H1 (cell line): ENCODE data around the gene FAM177A1. TPM values are rescaled to one million over a fixed set of nuclear protein-coding genes. Genes with fewer than 3 reads are reported as not detected.

Experiments used
- CTCF ChIA-PET: fragments of 300-600 bp; sonication (Branson Sonifier 250); formaldehyde crosslinking; loops from one replicate; lab custom pipeline; 2021; ENCODE audit not compliant: partially characterized antibody; lab: Charles Lee
- POLR2A ChIA-PET: fragments of 300-600 bp; sonication (Branson Sonifier 250); formaldehyde crosslinking; loops from one replicate; lab custom pipeline; 2021; ENCODE audit warnings: inconsistent platforms; ENCODE audit not compliant: partially characterized antibody; lab: Charles Lee
- DNase-seq, 2 experiments: peaks; one replicate each; pipeline versions ENCODE4 v3.0.0 to v3.0.0-alpha.2; 2010 to 2022; ENCODE audit warnings: low spot score in 2 of 2, low read depth in 1 of 2, mixed read lengths in 1 of 2
- FAIRE-seq: peaks from 2 replicates; lab custom pipeline; 2011; peaks lifted over from hg19 to GRCh38; lab: Jason Lieb, UNC
- H2AFZ ChIP-seq: 2 replicates; pipeline ENCODE4 v1.8.1; 2012; ENCODE audit warnings: low read length, inconsistent platforms
- H2AK5ac ChIP-seq: 2 replicates; pipeline ENCODE4 v1.6.1; 2013; ENCODE audit warnings: low read depth, low read length
- H2BK120ac ChIP-seq: replicated peaks from 2 replicates; pipeline ENCODE3; 2013; ENCODE audit warnings: low read depth, low read length, inconsistent platforms
- H2BK12ac ChIP-seq: 2 replicates; pipeline ENCODE4 v1.6.1; 2013; ENCODE audit warnings: low read depth, low read length
- H2BK15ac ChIP-seq: 2 replicates; pipeline ENCODE4 v1.6.1; 2013; ENCODE audit warnings: low read length
- H2BK20ac ChIP-seq: 2 replicates; pipeline ENCODE4 v1.6.1; 2013; ENCODE audit warnings: low read length
- H2BK5ac ChIP-seq: 2 replicates; pipeline ENCODE4 v1.6.1; 2013; ENCODE audit warnings: low read depth, low read length
- H3K14ac ChIP-seq: 2 replicates; pipeline ENCODE4 v1.6.1; 2013; ENCODE audit warnings: inconsistent platforms; ENCODE audit not compliant: insufficient read length
- H3K18ac ChIP-seq: 2 replicates; pipeline ENCODE4 v1.6.1; 2013; ENCODE audit warnings: low read length; ENCODE audit errors: extremely low read depth
- H3K23ac ChIP-seq: 2 replicates; pipeline ENCODE4 v1.6.1; 2013; ENCODE audit warnings: inconsistent platforms; ENCODE audit not compliant: insufficient read length
- H3K23me2 ChIP-seq: 2 replicates; pipeline ENCODE4 v1.6.1; 2013; ENCODE audit warnings: low read depth, low read length
- H3K27ac ChIP-seq: 2 replicates; pipeline ENCODE4 v1.6.1; 2011; ENCODE audit warnings: low read depth, low read length, inconsistent platforms
- H3K27me3 ChIP-seq, 4 experiments: replicated peaks in 1 of 4; 1 replicate in 1 of 4; 2 replicates in 3 of 4; pipeline versions ENCODE4 v1.6.1 to v1.8.1; 2011 to 2013; ENCODE audit warnings: low read length in 3 of 4, mild to moderate bottlenecking in 3 of 4, inconsistent platforms in 2 of 4, mixed read lengths in 2 of 4, moderate library complexity in 1 of 4; ENCODE audit not compliant: control insufficient read depth in 3 of 4, insufficient read depth in 3 of 4; ENCODE audit errors: extremely low read depth in 1 of 4
- H3K36me3 ChIP-seq, 4 experiments: 2 replicates each; pipeline versions ENCODE4 v1.6.1 to v1.8.1; 2011 to 2013; ENCODE audit warnings: mild to moderate bottlenecking in 4 of 4, low read length in 3 of 4, moderate library complexity in 2 of 4, control low read depth in 1 of 4, inconsistent platforms in 1 of 4; ENCODE audit not compliant: insufficient read depth in 4 of 4, control insufficient read depth in 2 of 4
- H3K4ac ChIP-seq: replicated peaks from 2 replicates; pipeline ENCODE3; 2013; ENCODE audit warnings: low read length, low read depth, mixed read lengths, inconsistent platforms; ENCODE audit not compliant: insufficient read length
- H3K4me1 ChIP-seq, 4 experiments: replicated peaks in 1 of 4; 1 replicate in 1 of 4; 2 replicates in 3 of 4; pipeline versions ENCODE4 v1.6.1 to v1.8.1; 2011 to 2013; ENCODE audit warnings: low read length in 3 of 4, inconsistent platforms in 2 of 4, mixed read lengths in 1 of 4; ENCODE audit not compliant: insufficient read depth in 4 of 4, control insufficient read depth in 3 of 4
- H3K4me2 ChIP-seq, 2 experiments: 2 replicates each; pipeline versions ENCODE4 v1.6.1 to v1.8.1; 2011 to 2013; ENCODE audit warnings: low read depth in 2 of 2, low read length in 2 of 2, control low read depth in 1 of 2, inconsistent platforms in 1 of 2, mild to moderate bottlenecking in 1 of 2; ENCODE audit not compliant: insufficient read depth in 1 of 2
- H3K4me3 ChIP-seq, 4 experiments: fragments of 200-600, 300-600 bp in 1 of 4; sonication (generic), shearing (Covaris generic), sonication (Bioruptor Twin) in 1 of 4; 2 replicates each; pipeline versions ENCODE4 v1.5.1 to v1.8.1; 2011 to 2016; ENCODE audit warnings: low read length in 4 of 4, low read depth in 3 of 4, control low read depth in 2 of 4, inconsistent platforms in 2 of 4, mild to moderate bottlenecking in 2 of 4, mixed read lengths in 1 of 4, moderate library complexity in 1 of 4; ENCODE audit not compliant: insufficient read depth in 2 of 4; ENCODE audit errors: extremely low read depth in 1 of 4
- H3K56ac ChIP-seq: replicated peaks from 2 replicates; pipeline ENCODE3; 2013; ENCODE audit warnings: low read depth, mild to moderate bottlenecking, mixed read lengths, low read length, inconsistent platforms; ENCODE audit not compliant: insufficient read length
- H3K79me1 ChIP-seq: 2 replicates; pipeline ENCODE4 v1.6.1; 2013; ENCODE audit warnings: low read depth, low read length, control low read depth
- H3K79me2 ChIP-seq, 2 experiments: 2 replicates each; pipeline versions ENCODE4 v1.6.1 to v1.8.1; 2012 to 2013; ENCODE audit warnings: low read length in 2 of 2, mild to moderate bottlenecking in 2 of 2, inconsistent platforms in 1 of 2; ENCODE audit not compliant: insufficient read depth in 2 of 2, control insufficient read depth in 1 of 2
- H3K9ac ChIP-seq, 4 experiments: replicated peaks in 1 of 4; 1 replicate in 1 of 4; 2 replicates in 3 of 4; pipeline versions ENCODE4 v1.6.1 to v1.8.1; 2011 to 2013; ENCODE audit warnings: low read depth in 3 of 4, low read length in 3 of 4, control low read depth in 2 of 4, mild to moderate bottlenecking in 2 of 4, moderate library complexity in 2 of 4, inconsistent platforms in 1 of 4; ENCODE audit errors: extremely low read depth in 1 of 4
- H3K9me3 ChIP-seq, 2 experiments: 2 replicates each; pipeline versions ENCODE4 v1.6.1 to v1.8.1; 2012 to 2013; ENCODE audit warnings: mild to moderate bottlenecking in 2 of 2, moderate library complexity in 2 of 2, control low read depth in 1 of 2, inconsistent platforms in 1 of 2, low read depth in 1 of 2, low read length in 1 of 2, mixed read lengths in 1 of 2; ENCODE audit not compliant: insufficient read depth in 2 of 2
- H4K20me1 ChIP-seq, 2 experiments: replicated peaks in 1 of 2; 2 replicates each; pipeline versions ENCODE3 to v1.8.1; 2011 to 2013; ENCODE audit warnings: inconsistent platforms in 2 of 2, low read length in 2 of 2, mild to moderate bottlenecking in 1 of 2; ENCODE audit not compliant: insufficient read depth in 2 of 2, control insufficient read depth in 1 of 2
- H4K5ac ChIP-seq: 2 replicates; pipeline ENCODE4 v1.6.1; 2013; ENCODE audit warnings: low read length, low read depth, mixed read lengths, inconsistent platforms; ENCODE audit not compliant: insufficient read length
- H4K8ac ChIP-seq: 2 replicates; pipeline ENCODE4 v1.8.0; 2013; ENCODE audit warnings: mild to moderate bottlenecking, moderate library complexity, low read length, inconsistent platforms; ENCODE audit not compliant: insufficient read depth; ENCODE audit errors: extremely low read depth
- H4K91ac ChIP-seq: replicated peaks from 2 replicates; pipeline ENCODE3; 2013; ENCODE audit warnings: low read length, mixed read lengths, inconsistent platforms; ENCODE audit not compliant: insufficient read length
- CBX8 ChIP-seq: fragments of 300-800, 300-1000 bp; sonication (generic); IDR thresholded peaks from 2 replicates; pipeline ENCODE4 v1.7.1; 2016; ENCODE audit warnings: low read depth, low read length, borderline replicate concordance
- SIX5 ChIP-seq: IDR thresholded peaks from 2 replicates; pipeline ENCODE4 v1.6.1; 2011; ENCODE audit warnings: mild to moderate bottlenecking, low read depth, low read length
- WGBS, 2 experiments: shearing (Covaris generic) in 1 of 2; methylation state at CpG; one replicate each; pipeline versions ENCODE4 v1.1.6 to v1.1.7; 2013 to 2015; ENCODE audit warnings: low lambda C conversion rate in 2 of 2, mixed read lengths in 2 of 2, inconsistent platforms in 1 of 2, low coverage in 1 of 2, missing lambda C conversion rate in 1 of 2; ENCODE audit not compliant: insufficient replicate concordance in 2 of 2, insufficient coverage in 1 of 2, insufficient read length in 1 of 2; ENCODE audit errors: extremely low coverage in 1 of 2, missing lambda C conversion rate in 1 of 2; 5-methylcytosine and 5-hydroxymethylcytosine counted together
- polyA plus RNA-seq, 7 experiments: library from polyadenylated mRNA; depleted of rRNA in 3 of 7; stranded (reverse) in 5 of 7; unstranded in 2 of 7; fragments of >200 nt in 5 of 7; fragments of 200-250 nt in 2 of 7; gene quantifications; 1 replicate in 5 of 7; 2 replicates in 1 of 7; 4 replicates in 1 of 7; pipeline versions ENCODE4 v1.2.1 to v1.2.3, GENCODE V29; 2011 to 2013; ENCODE audit warnings: missing spikeins in 2 of 7, mixed read lengths in 2 of 7
- total RNA-seq: library from RNA; stranded (reverse); fragmentation: NEBNext Ultra II Directional; extraction: Animal tissue kit (Norgen Biotek cat#: 25700); gene quantifications from 2 replicates; pipeline ENCODE4 v1.2.1, GENCODE V29; 2021

Gene FAM177A1
- total and polyA plus RNA-seq, 2 of the 8 experiments (the other 6 are each of a cell fraction or from before 2014, with no cell fraction given) = 11.3 to 34.0 TPM

DNA sequence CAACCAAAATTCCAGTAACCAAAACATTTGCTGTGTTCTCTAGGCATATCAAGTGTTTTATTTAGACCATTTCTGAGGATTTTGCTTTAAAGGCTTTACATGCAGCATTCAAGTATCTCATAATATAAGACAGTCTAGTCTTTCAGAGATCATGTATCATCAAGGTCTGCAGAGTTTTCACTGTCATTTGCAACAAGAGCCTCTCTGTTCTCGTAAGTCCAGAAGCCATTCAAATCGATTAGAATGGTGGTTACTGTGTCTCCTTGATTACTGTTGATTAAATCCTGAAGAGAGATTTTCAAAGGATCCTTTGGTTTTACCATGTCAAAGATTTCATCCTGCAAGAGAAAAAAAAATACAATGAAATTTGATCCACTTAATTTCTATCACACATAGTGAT is 39.4 kb downstream of the FAM177A1 start:
- Histone ChIP-seq H3K27ac (no peak overlapping the region), H3K14ac (no peak overlapping the region), H2BK120ac (no peak overlapping the region), H3K27me3 (no peaks in the 10 kb centered on the region), H4K5ac (no peak overlapping the region), H3K79me2 (no peaks in the 10 kb centered on the region), H2AFZ (no peak overlapping the region), H3K9ac (no peak overlapping the region), H3K18ac (no peak overlapping the region), H2BK5ac (no peak overlapping the region), H3K4me1 (no peaks in the 10 kb centered on the region), H3K23ac (no peak overlapping the region), H2BK12ac (no peak overlapping the region), H4K91ac (no peak overlapping the region), H4K8ac (no peak overlapping the region), H3K23me2 (no peaks in the 10 kb centered on the region), H3K79me1 (no peaks in the 10 kb centered on the region), H3K4ac (no peak overlapping the region), H3K56ac (no peak overlapping the region), H3K9me3 (no peaks in the 10 kb centered on the region), H4K20me1 (no peaks in the 10 kb centered on the region), H2BK15ac (no peak overlapping the region), H3K4me3 (no peak overlapping the region), H3K4me2 (no peak overlapping the region), H2AK5ac (no peak overlapping the region), H3K36me3 (peaks cover 5 to 29% (median 10%) of the 10 kb centered on the region in 4 experiments; a peak in 6 of 8 replicates), H2BK20ac (no peak overlapping the region)
- ChIA-PET CTCF (interaction anchor here (0.9 kb wide), 1 partner anchor 130 kb away, joined by 3 read pairs; no protein-coding TSS in a partner anchor), POLR2A (no interaction called here)
- DNase-seq = no peak
- 92% methylated on average over 2 of the region's 2 CpGs; no CpG with 5 or more reads in 1 of the 2 experiments for WGBS, 2 experiments
- no peak for FAIRE-seq
- TF ChIP-seq SIX5 (no peak), CBX8 (no peak)
